ENCODE data around the gene DLGAP3.

DLGAP3 gene

GRCh38 chr1:34845131-34845901, 84.1 kb downstream of the DLGAP3 start:
- Histone ChIP-seq H4K20me1 (peaks cover 49% of the 10 kb centered on the region), H3K4me3 (no peak overlapping the region), H3K36me3 (peaks cover 20% of the 10 kb centered on the region), H3K4me2 (no peak overlapping the region), H3K9ac (no peak overlapping the region), H3K4me1 (no peaks in the 10 kb centered on the region), H3K9me3 (no peaks in the 10 kb centered on the region), H3K27me3 (no peaks in the 10 kb centered on the region), H3K27ac (no peak overlapping the region)
- no peak for TF ChIP-seq Cebpa-rat (IDR thresholded peaks at IDR 0.05)

- Histone ChIP-seq H3K4me3 (no peak overlapping the region), H3K27ac (no peak overlapping the region), H3K4me2 (no peak overlapping the region), H3K27me3 (no peaks in the 10 kb centered on the region), H3K9ac (no peak overlapping the region), H3K4me1 (no peaks in the 10 kb centered on the region), H3K36me3 (peaks cover 13% of the 10 kb centered on the region), H4K20me1 (peaks cover 48% of the 10 kb centered on the region), H3K9me3 (no peaks in the 10 kb centered on the region)
- no peak for TF ChIP-seq Cebpa-rat (IDR thresholded peaks at IDR 0.05)
Measured at GRCh38 chr1:34844252-34844634, 85.2 kb downstream of the DLGAP3 start.

- H3K4me2 ChIP-seq = no peak overlapping the region
- H3K4me1 ChIP-seq = no peaks in the 10 kb centered on the region
- H3K9me3 ChIP-seq = no peaks in the 10 kb centered on the region
- no peak overlapping the region for H3K4me3 ChIP-seq
- no peak for TF ChIP-seq Cebpa-rat (IDR thresholded peaks at IDR 0.05)
- no peak overlapping the region for H3K9ac ChIP-seq
- H4K20me1 ChIP-seq = peaks cover 46% of the 10 kb centered on the region
- no peak overlapping the region for H3K27ac ChIP-seq
- no peaks in the 10 kb centered on the region for H3K27me3 ChIP-seq
- H3K36me3 ChIP-seq = peaks cover 11% of the 10 kb centered on the region
Measured at GRCh38 chr1:34843392-34844251, 85.8 kb downstream of the DLGAP3 start.

- no peaks in the 10 kb centered on the region for H3K9me3 ChIP-seq
- TF ChIP-seq Cebpa-rat (IDR thresholded peaks at IDR 0.05) = no peak
- H3K9ac ChIP-seq = no peak overlapping the region
- H3K4me3 ChIP-seq = no peak overlapping the region
- H3K36me3 ChIP-seq = peaks cover 5% of the 10 kb centered on the region
- no peaks in the 10 kb centered on the region for H3K4me1 ChIP-seq
- H3K27ac ChIP-seq = no peak overlapping the region
- H3K27me3 ChIP-seq = no peaks in the 10 kb centered on the region
- H3K4me2 ChIP-seq = no peak overlapping the region
- H4K20me1 ChIP-seq = peaks cover 39% of the 10 kb centered on the region
Measured at GRCh38 chr1:34842952-34843371, 86.5 kb downstream of the DLGAP3 start.

GRCh38 chr1:34842073-34842472, 87.4 kb downstream of the DLGAP3 start:
- Histone ChIP-seq H3K36me3 (no peaks in the 10 kb centered on the region), H4K20me1 (peaks cover 30% of the 10 kb centered on the region), H3K27me3 (no peaks in the 10 kb centered on the region), H3K4me3 (no peak overlapping the region), H3K9me3 (no peaks in the 10 kb centered on the region), H3K4me1 (no peaks in the 10 kb centered on the region), H3K4me2 (no peak overlapping the region), H3K9ac (no peak overlapping the region), H3K27ac (no peak overlapping the region)
- TF ChIP-seq Cebpa-rat (IDR thresholded peaks at IDR 0.05) = no peak

- Histone ChIP-seq H3K9ac (no peak overlapping the region), H3K4me3 (no peak overlapping the region), H3K9me3 (no peaks in the 10 kb centered on the region), H3K4me2 (no peak overlapping the region), H3K27me3 (no peaks in the 10 kb centered on the region), H4K20me1 (peaks cover 15% of the 10 kb centered on the region), H3K4me1 (peaks cover 6% of the 10 kb centered on the region), H3K36me3 (no peaks in the 10 kb centered on the region), H3K27ac (no peak overlapping the region)
- TF ChIP-seq Cebpa-rat (IDR thresholded peaks at IDR 0.05) = no peak
Measured at GRCh38 chr1:34840426-34840825, 89.0 kb downstream of the DLGAP3 start.

- H3K4me2 ChIP-seq = no peak overlapping the region
- no peak for TF ChIP-seq Cebpa-rat (IDR thresholded peaks at IDR 0.05)
- H3K9ac ChIP-seq = no peak overlapping the region
- peaks cover 8% of the 10 kb centered on the region for H3K4me1 ChIP-seq
- no peaks in the 10 kb centered on the region for H3K27me3 ChIP-seq
- H4K20me1 ChIP-seq = peaks cover 9% of the 10 kb centered on the region; the same call in 1 of the 2 replicates
- no peaks in the 10 kb centered on the region for H3K9me3 ChIP-seq
- no peaks in the 10 kb centered on the region for H3K36me3 ChIP-seq
- no peak overlapping the region for H3K4me3 ChIP-seq
- no peak overlapping the region for H3K27ac ChIP-seq
Measured at GRCh38 chr1:34839526-34840305, 89.7 kb downstream of the DLGAP3 start.

GRCh38 chr1:34833711-34834110, 95.7 kb downstream of the DLGAP3 start:
- no peak for TF ChIP-seq Cebpa-rat (IDR thresholded peaks at IDR 0.05)
- no peak overlapping the region for H3K9ac ChIP-seq
- H3K27ac ChIP-seq = no peak overlapping the region
- no peak overlapping the region for H3K4me3 ChIP-seq
- H3K36me3 ChIP-seq = no peaks in the 10 kb centered on the region
- H3K4me1 ChIP-seq = peaks cover 18% of the 10 kb centered on the region
- H3K9me3 ChIP-seq = no peaks in the 10 kb centered on the region
- H4K20me1 ChIP-seq = no peaks in the 10 kb centered on the region
- no peak overlapping the region for H3K4me2 ChIP-seq
- H3K27me3 ChIP-seq = no peaks in the 10 kb centered on the region

- peaks cover 27% of the 10 kb centered on the region for H3K4me1 ChIP-seq
- no peak overlapping the region for H3K4me3 ChIP-seq
- no peak overlapping the region for H3K4me2 ChIP-seq
- no peaks in the 10 kb centered on the region for H3K9me3 ChIP-seq
- H3K27me3 ChIP-seq = no peaks in the 10 kb centered on the region
- no peaks in the 10 kb centered on the region for H4K20me1 ChIP-seq
- no peak overlapping the region for H3K9ac ChIP-seq
- H3K36me3 ChIP-seq = no peaks in the 10 kb centered on the region
- no peak for TF ChIP-seq Cebpa-rat (IDR thresholded peaks at IDR 0.05)
- no peak overlapping the region for H3K27ac ChIP-seq
Measured at GRCh38 chr1:34831721-34832246, 97.7 kb downstream of the DLGAP3 start.

Measured in BLaER1 (cell line).